Endothelial cell of umbilical vein (primary cell): ENCODE results near the gene MIS18BP1.

ENCODE experiments used
- CTCF ChIP-seq, 2 donors: IDR thresholded peaks; 1 replicate in 1 of 2; 2 replicates in 1 of 2; pipeline ENCODE4 v1.5.1; 2011; ENCODE audit warnings: low read length in 2 of 2, mild to moderate bottlenecking in 2 of 2, moderate library complexity in 2 of 2, control low read depth in 1 of 2, inconsistent platforms in 1 of 2, low read depth in 1 of 2; ENCODE audit not compliant: insufficient read depth in 1 of 2; ENCODE audit errors: extremely low read depth in 1 of 2
- EZH2 ChIP-seq: IDR thresholded peaks from 2 replicates; pipeline ENCODE4 v1.6.1; 2012; ENCODE audit warnings: borderline replicate concordance, low read depth, mild to moderate bottlenecking, moderate library complexity, low read length, inconsistent platforms; ENCODE audit not compliant: severe bottlenecking
- MYC ChIP-seq: IDR thresholded peaks from one replicate; pipeline ENCODE4 v1.6.1; 2011; ENCODE audit warnings: mild to moderate bottlenecking, low read depth, low read length
- POLR2A ChIP-seq: IDR thresholded peaks from 2 replicates; pipeline ENCODE4 v1.6.1; 2012; ENCODE audit warnings: low read depth, mild to moderate bottlenecking, control low read depth, low read length
- POLR2AphosphoS5 ChIP-seq: IDR thresholded peaks from 2 replicates; pipeline ENCODE4 v1.6.1; 2012; ENCODE audit warnings: low read depth, mild to moderate bottlenecking, control low read depth, low read length, moderate library complexity; ENCODE audit not compliant: insufficient read depth

DNA sequence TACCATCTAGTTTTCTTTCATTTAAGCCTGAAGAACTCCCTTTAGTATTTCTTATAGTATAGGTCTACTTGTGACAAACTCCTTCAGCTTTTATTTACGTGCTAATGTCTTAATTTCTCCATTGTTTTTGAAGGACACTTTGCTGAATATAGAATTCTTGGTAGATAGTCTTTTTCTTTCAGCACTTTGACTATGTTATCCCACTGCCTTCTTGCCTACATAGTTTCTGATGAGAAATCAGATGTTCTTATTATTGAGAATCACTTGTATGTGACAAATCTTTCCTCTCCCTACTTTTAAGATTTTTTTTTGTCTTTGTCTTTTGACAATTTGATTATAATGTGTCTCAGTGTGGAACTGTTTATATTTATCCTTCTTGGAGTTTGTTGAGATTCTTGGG, 5.1 kb upstream of the MIS18BP1 start:
- TF ChIP-seq CTCF (IDR thresholded peaks at IDR 0.05; ENCODE audit: extremely low read depth in 1 of 2, insufficient read depth in 1 of 2, low read depth in 1 of 2, low read length in 2 of 2) (no peak), POLR2AphosphoS5 (no peak), POLR2A (no peak), EZH2 (no peak), MYC (no peak)
